K562 (cell line): Measurements from ENCODE around the gene XIRP1. TPM values are rescaled to one million over a fixed set of nuclear protein-coding genes. Genes with fewer than 3 reads are reported as not detected.

Source experiments
- BCLAF1 ChIP-seq, 2 experiments: fragments of 450-650 bp in 1 of 2; IDR thresholded peaks; 2 replicates each; pipeline ENCODE4 v1.6.1; 2011 to 2017; ENCODE audit warnings: low read depth in 2 of 2, antibody characterized with exemption in 1 of 2, borderline replicate concordance in 1 of 2, low read length in 1 of 2, mild to moderate bottlenecking in 1 of 2, mixed read lengths in 1 of 2; ENCODE audit not compliant: control insufficient read depth in 1 of 2
- C11orf30 ChIP-seq: fragments of 450-650 bp; IDR thresholded peaks from 2 replicates; pipeline ENCODE4 v1.6.1; 2016; ENCODE audit warnings: low read depth, mild to moderate bottlenecking
- CBFB ChIP-seq: sonication (generic); formaldehyde crosslinking; IDR thresholded peaks from 2 replicates; pipeline ENCODE4 v1.4.0; 2020; ENCODE audit warnings: mild to moderate bottlenecking, missing genetic modification reagents
- DEAF1 ChIP-seq: fragments of 450-650 bp; formaldehyde crosslinking; IDR thresholded peaks from 2 replicates; pipeline ENCODE4 v1.4.0; 2020; ENCODE audit warnings: mild to moderate bottlenecking, moderate library complexity
- ETV6 ChIP-seq, 3 experiments: fragments of 150-350 bp in 1 of 3; sonication (generic) in 1 of 3; formaldehyde crosslinking in 1 of 3; IDR thresholded peaks; 2 replicates each; pipeline versions ENCODE4 v1.6.1 to v1.8.0; 2014 to 2022; ENCODE audit warnings: borderline replicate concordance in 2 of 3, low read depth in 2 of 3, antibody characterized with exemption in 1 of 3, low read length in 1 of 3, mild to moderate bottlenecking in 1 of 3, missing genetic modification reagents in 1 of 3
- EWSR1 ChIP-seq: fragments of 450-650 bp; IDR thresholded peaks from 2 replicates; pipeline ENCODE4 v1.6.1; 2018; ENCODE audit warnings: borderline replicate concordance, mild to moderate bottlenecking, low read depth, moderate library complexity; ENCODE audit not compliant: partially characterized antibody
- IFI16 ChIP-seq: fragments of 250-450 bp; sonication (Bioruptor Pico); IDR thresholded peaks from 2 replicates; pipeline ENCODE4 v2.1.2; 2022; ENCODE audit warnings: mild to moderate bottlenecking, inconsistent platforms
- NFE2 ChIP-seq: IDR thresholded peaks from 2 replicates; pipeline ENCODE4 v1.6.1; 2014; ENCODE audit warnings: antibody characterized with exemption, low read depth
- POLR2A ChIP-seq: fragments of 450-650 bp; conservative IDR thresholded peaks from 2 replicates; pipeline ENCODE4 v1.6.1; 2016
- SAFB ChIP-seq: fragments of 200-400 bp; formaldehyde crosslinking; IDR thresholded peaks from 2 replicates; pipeline ENCODE4 v1.6.1; 2017; ENCODE audit warnings: low read depth, low read length, borderline replicate concordance
- SNRNP70 ChIP-seq: fragments of 200-400 bp; formaldehyde crosslinking; optimal IDR thresholded peaks from 2 replicates; pipeline ENCODE3; 2017; ENCODE audit warnings: low read depth, low read length
- XRCC4 ChIP-seq: IDR thresholded peaks from one replicate; pipeline ENCODE4 v1.6.1; 2011; ENCODE audit not compliant: insufficient read depth, insufficient read length; ENCODE audit errors: extremely low read depth
- ZBTB5 ChIP-seq: fragments of 450-650 bp; IDR thresholded peaks from 2 replicates; pipeline ENCODE4 v1.6.1; 2017; ENCODE audit warnings: antibody characterized with exemption
- ZNF134 ChIP-seq: fragments of 250-450 bp; sonication (Bioruptor Pico); conservative IDR thresholded peaks from 2 replicates; pipeline ENCODE4 v1.4.0; 2020
- ZNF140 ChIP-seq: fragments of 250-450 bp; sonication (Bioruptor Pico); IDR thresholded peaks from 2 replicates; pipeline ENCODE4 v1.8.0; 2021; ENCODE audit warnings: moderate library complexity, mild to moderate bottlenecking, inconsistent platforms
- ZNF197 ChIP-seq: fragments of 200-800 bp; sonication (Bioruptor generic); IDR thresholded peaks from 2 replicates; pipeline ENCODE4 v1.6.1; 2016; ENCODE audit warnings: low read depth, missing genetic modification characterization, missing compliant biosample characterization
- ZNF347 ChIP-seq: fragments of 450-650 bp; formaldehyde crosslinking; IDR thresholded peaks from 2 replicates; pipeline ENCODE4 v1.4.0; 2020; ENCODE audit warnings: low read depth, mild to moderate bottlenecking, moderate library complexity
- ZNF696 ChIP-seq: fragments of 250-450 bp; sonication (Bioruptor Pico); conservative IDR thresholded peaks from 2 replicates; pipeline ENCODE4 v1.4.0; 2020; ENCODE audit warnings: mild to moderate bottlenecking, moderate library complexity
- ZNF75A ChIP-seq: fragments of 450-650 bp; formaldehyde crosslinking; IDR thresholded peaks from 2 replicates; pipeline ENCODE4 v1.4.0; 2020; ENCODE audit warnings: mild to moderate bottlenecking
- ZSCAN32 ChIP-seq: fragments of 450-650 bp; formaldehyde crosslinking; IDR thresholded peaks from 2 replicates; pipeline ENCODE4 v1.4.0; 2020; ENCODE audit warnings: mild to moderate bottlenecking, moderate library complexity
- polyA plus RNA-seq, 8 experiments: library from polyadenylated mRNA; depleted of rRNA in 4 of 8; stranded (reverse) in 5 of 8; unstranded in 3 of 8; fragments of >200 nt; fragmentation: Nextera tagmentation in 2 of 8; fragmentation: Illumina TruSeq in 1 of 8; extraction: Ambion mirVana in 2 of 8; extraction: Trizol in 1 of 8; gene quantifications; 2 replicates each; pipeline versions ENCODE4 v1.2.1 to v1.2.3, GENCODE V29; 2011 to 2014; ENCODE audit warnings: inconsistent platforms in 1 of 8, missing spikeins in 1 of 8
- total RNA-seq, 7 experiments: library from RNA; depleted of rRNA in 6 of 7; stranded (reverse); fragments of >200 nt in 6 of 7; fragmentation: Illumina TruSeq in 2 of 7; extraction: Trizol in 2 of 7; gene quantifications; 2 replicates each; pipeline versions ENCODE4 v1.2.1 to v1.2.3, GENCODE V29; 2011 to 2021; ENCODE audit warnings: low replicate concordance in 1 of 7
- TF ChIP-seq, protein P1 (sequence below): IDR thresholded peaks from 3 replicates; pipeline ENCODE4 v1.6.1; 2011; ENCODE audit warnings: borderline replicate concordance, mild to moderate bottlenecking; ENCODE audit not compliant: insufficient read length, insufficient read depth

Gene XIRP1
- total and polyA plus RNA-seq, 9 of the 15 experiments (the other 6 are each of a cell fraction or from before 2014, with no cell fraction given), result 0.03 to 0.27 (median 0.08) TPM; not detected in 3

DNA sequence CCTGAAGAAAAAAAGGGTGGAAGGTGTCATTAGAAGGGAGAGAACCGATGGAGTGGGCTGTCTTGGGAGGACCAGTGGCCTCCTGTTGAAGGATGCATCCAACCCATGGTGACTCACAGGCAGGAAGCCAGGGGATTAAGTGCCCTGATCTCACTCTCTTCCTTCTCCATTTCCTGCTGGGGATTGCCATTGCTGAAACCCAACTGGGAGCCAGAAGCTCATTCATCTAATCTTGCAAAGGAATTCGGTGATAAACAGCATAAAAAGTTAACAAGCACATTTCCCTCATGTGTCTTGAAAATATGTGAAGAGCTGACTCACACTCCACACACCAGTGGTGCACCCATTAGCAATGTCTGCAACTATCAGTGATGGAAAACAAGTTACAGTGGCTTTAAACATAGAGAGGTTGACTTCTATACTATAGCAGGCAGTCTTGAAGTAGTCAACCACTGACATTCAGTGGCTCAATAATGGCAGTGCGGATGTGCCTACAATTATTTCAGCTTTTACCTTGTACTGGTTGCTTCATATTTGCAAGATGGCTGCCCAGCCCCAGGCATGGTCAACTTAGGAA lies 26.2 kb downstream of the XIRP1 start (continued):
- TF ChIP-seq ZNF134 (CRISPR knock-in tag) (no peak), ZNF696 (CRISPR knock-in tag) (no peak), ZNF347 (no peak), BCLAF1 (IDR thresholded peaks at IDR 0.05; ENCODE audit: borderline replicate concordance in 1 of 2, control insufficient read depth in 1 of 2, low read depth in 2 of 2, low read length in 1 of 2) (no peak), ZNF75A (CRISPR knock-in tag) (no peak; the same call in 1 of the 2 replicates), IFI16 (no peak), SAFB (no peak), ZSCAN32 (CRISPR knock-in tag) (no peak), ETV6 (IDR thresholded peaks at IDR 0.05; ENCODE audit: borderline replicate concordance in 1 of 2, low read depth in 2 of 2, low read length in 1 of 2) (peak; percentile 64 to 69; a peak in 2 of 4 replicates), ETV6 (CRISPR knock-in tag; IDR thresholded peaks at IDR 0.05; ENCODE audit: borderline replicate concordance) (no peak), NFE2 (0 out of 2 replicates have a peak, but pooled peaks have one; percentile 42), ZNF140 (no peak), ZNF197 (CRISPR knock-in tag) (no peak), XRCC4 (no peak), SNRNP70 (no peak), POLR2A (no peak), CBFB (no peak), DEAF1 (CRISPR knock-in tag) (peak; percentile 40; the same call in 1 of the 2 replicates), C11orf30 (no peak), EWSR1 (no peak), ZBTB5 (no peak)
- TF ChIP-seq, protein P1, sequence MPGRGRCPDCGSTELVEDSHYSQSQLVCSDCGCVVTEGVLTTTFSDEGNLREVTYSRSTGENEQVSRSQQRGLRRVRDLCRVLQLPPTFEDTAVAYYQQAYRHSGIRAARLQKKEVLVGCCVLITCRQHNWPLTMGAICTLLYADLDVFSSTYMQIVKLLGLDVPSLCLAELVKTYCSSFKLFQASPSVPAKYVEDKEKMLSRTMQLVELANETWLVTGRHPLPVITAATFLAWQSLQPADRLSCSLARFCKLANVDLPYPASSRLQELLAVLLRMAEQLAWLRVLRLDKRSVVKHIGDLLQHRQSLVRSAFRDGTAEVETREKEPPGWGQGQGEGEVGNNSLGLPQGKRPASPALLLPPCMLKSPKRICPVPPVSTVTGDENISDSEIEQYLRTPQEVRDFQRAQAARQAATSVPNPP, result no peak
